B cell (primary cell): Measurements from ENCODE around the gene CANT1. TPM values are rescaled to one million over a fixed set of nuclear protein-coding genes. Genes with fewer than 3 reads are reported as not detected.

Source experiments
- ATAC-seq: fragments of 200-7000 bp; cut with Tn5 transposase; one replicate; pipeline ENCODE4 v1.10.0; 2021; ENCODE audit warnings: low read depth, mild to moderate bottlenecking, moderate number of reproducible peaks, moderate library complexity
- CTCF ChIA-PET: fragments of 350-600 bp; sonication (Branson Sonifier 250); formaldehyde crosslinking; loops from one replicate; lab custom pipeline; 2021; ENCODE audit warnings: antibody characterized with exemption, inconsistent platforms; lab: Charles Lee
- POLR2A ChIA-PET: fragments of 350-600 bp; sonication (Branson Sonifier 250); formaldehyde crosslinking; loops from one replicate; lab custom pipeline; 2021; ENCODE audit warnings: antibody characterized with exemption; lab: Charles Lee
- DNase-seq: peaks from one replicate; pipeline ENCODE4 v3.0.0; 2013
- H2AFZ ChIP-seq: 2 replicates; pipeline ENCODE4 v1.6.1; 2012; ENCODE audit warnings: mild to moderate bottlenecking, low read depth, low read length; ENCODE audit not compliant: insufficient read depth, poor library complexity, severe bottlenecking
- H3K27ac ChIP-seq, 2 donors: 1 replicate in 1 of 2; 2 replicates in 1 of 2; pipeline ENCODE4 v1.5.1; 2012 to 2013; ENCODE audit warnings: low read length in 2 of 2, mild to moderate bottlenecking in 2 of 2, moderate library complexity in 1 of 2
- H3K27me3 ChIP-seq, 4 experiments: fragments of 200-600 bp in 1 of 4; sonication (generic) in 1 of 4; replicated peaks in 1 of 4; 1 replicate in 2 of 4; 2 replicates in 2 of 4; pipeline versions ENCODE4 v1.6.1 to v1.7.0; 2013 to 2016; ENCODE audit warnings: low read length in 3 of 4, mild to moderate bottlenecking in 2 of 4, mixed read lengths in 1 of 4, moderate library complexity in 1 of 4; ENCODE audit not compliant: insufficient read depth in 4 of 4, control insufficient read depth in 3 of 4; ENCODE audit errors: control extremely low read depth in 1 of 4
- H3K36me3 ChIP-seq, 2 experiments: replicated peaks in 1 of 2; 1 replicate in 1 of 2; 2 replicates in 1 of 2; pipeline versions ENCODE4 v1.6.1 to v1.7.1; 2013; ENCODE audit warnings: low read length in 1 of 2; ENCODE audit not compliant: insufficient read depth in 2 of 2, control insufficient read depth in 1 of 2; ENCODE audit errors: control extremely low read depth in 1 of 2, extremely low read depth in 1 of 2
- H3K4me1 ChIP-seq, 2 donors: fragments of 200-600 bp in 1 of 2; sonication (generic) in 1 of 2; 1 replicate in 1 of 2; 2 replicates in 1 of 2; pipeline versions ENCODE4 v1.5.1 to v1.6.1; 2013 to 2017; ENCODE audit warnings: low read length in 2 of 2; ENCODE audit not compliant: control insufficient read depth in 2 of 2, insufficient read depth in 2 of 2
- H3K4me2 ChIP-seq: replicated peaks from 2 replicates; pipeline ENCODE3; 2012; ENCODE audit warnings: mild to moderate bottlenecking, low read depth, low read length; ENCODE audit not compliant: poor library complexity, severe bottlenecking
- H3K4me3 ChIP-seq, 5 experiments: fragments of 200-600 bp in 1 of 5; sonication (generic) in 1 of 5; 1 replicate in 3 of 5; 2 replicates in 2 of 5; pipeline versions ENCODE4 v1.5.1 to v1.7.0; 2011 to 2016; ENCODE audit warnings: low read length in 4 of 5, mild to moderate bottlenecking in 4 of 5, low read depth in 2 of 5, control low read depth in 1 of 5, moderate library complexity in 1 of 5; ENCODE audit not compliant: insufficient read depth in 1 of 5; ENCODE audit errors: control extremely low read depth in 1 of 5, extremely low read depth in 1 of 5
- H3K79me2 ChIP-seq: fragments of 200-600 bp; sonication (generic); one replicate; pipeline ENCODE4 v1.6.0; 2016; ENCODE audit warnings: low read length; ENCODE audit not compliant: control insufficient read depth, insufficient read depth
- H3K9ac ChIP-seq: fragments of 200-600 bp; sonication (generic); 2 replicates; pipeline ENCODE4 v1.6.1; 2017; ENCODE audit warnings: mild to moderate bottlenecking, low read length, moderate library complexity
- H3K9me3 ChIP-seq, 3 donors: one replicate each; pipeline versions ENCODE4 v1.6.1 to v1.7.1; 2013; ENCODE audit warnings: low read length in 2 of 3; ENCODE audit not compliant: control insufficient read depth in 2 of 3, insufficient read depth in 1 of 3; ENCODE audit errors: control extremely low read depth in 1 of 3
- H4K20me1 ChIP-seq: 2 replicates; pipeline ENCODE4 v1.6.0; 2012; ENCODE audit warnings: mild to moderate bottlenecking, low read length; ENCODE audit not compliant: insufficient read depth, control insufficient read depth, poor library complexity, severe bottlenecking
- H3K27ac Mint-ChIP-seq: one replicate; pipeline ENCODE4 v1.8.0; 2021; ENCODE audit warnings: mixed read lengths
- H3K27me3 Mint-ChIP-seq: one replicate; pipeline ENCODE4 v1.8.0; 2021; ENCODE audit warnings: mixed read lengths
- H3K4me1 Mint-ChIP-seq: one replicate; pipeline ENCODE4 v1.8.0; 2021; ENCODE audit warnings: mixed read lengths
- H3K4me3 Mint-ChIP-seq: one replicate; pipeline ENCODE4 v1.8.0; 2021; ENCODE audit warnings: mixed read lengths
- H3K9me3 Mint-ChIP-seq: one replicate; pipeline ENCODE4 v1.8.0; 2022; ENCODE audit warnings: mixed read lengths; ENCODE audit not compliant: insufficient read depth
- CTCF ChIP-seq: fragments of 200-600 bp; IDR thresholded peaks from one replicate; pipeline ENCODE4 v1.8.0; 2022; ENCODE audit warnings: antibody characterized with exemption, mild to moderate bottlenecking
- EZH2 ChIP-seq: IDR thresholded peaks from 2 replicates; pipeline ENCODE4 v1.6.1; 2012; ENCODE audit warnings: borderline replicate concordance, low read depth, mild to moderate bottlenecking, moderate library complexity, low read length; ENCODE audit not compliant: insufficient read depth, poor library complexity, severe bottlenecking
- WGBS: methylation state at CpG from one replicate; pipeline ENCODE4 v1.1.5; 2013; ENCODE audit warnings: missing lambda C conversion rate; ENCODE audit not compliant: insufficient coverage; 5-methylcytosine and 5-hydroxymethylcytosine counted together
- intact Hi-C: fragments of 100-400 bp; cut with micrococcal nuclease; formaldehyde crosslinking; loops from one replicate; pipeline ENCODE4 v1.10.0; 2022
- polyA plus RNA-seq: library from polyadenylated mRNA; depleted of rRNA; stranded (reverse); fragments of >200 nt; gene quantifications from 2 replicates; pipeline ENCODE4 v1.2.3, GENCODE V29; 2012
- total RNA-seq, 2 donors: library from RNA; stranded (reverse); fragments of 120-200 nt in 1 of 2; gene quantifications; 1 replicate in 1 of 2; 2 replicates in 1 of 2; pipeline versions ENCODE4 v1.2.3 to v1.2.4, GENCODE V29; 2013 to 2022

Gene CANT1
- total and polyA plus RNA-seq, 2 donors (not counting 1 experiment from before 2014, with no cell fraction given), result 17.3 to 44.2 TPM

DNA sequence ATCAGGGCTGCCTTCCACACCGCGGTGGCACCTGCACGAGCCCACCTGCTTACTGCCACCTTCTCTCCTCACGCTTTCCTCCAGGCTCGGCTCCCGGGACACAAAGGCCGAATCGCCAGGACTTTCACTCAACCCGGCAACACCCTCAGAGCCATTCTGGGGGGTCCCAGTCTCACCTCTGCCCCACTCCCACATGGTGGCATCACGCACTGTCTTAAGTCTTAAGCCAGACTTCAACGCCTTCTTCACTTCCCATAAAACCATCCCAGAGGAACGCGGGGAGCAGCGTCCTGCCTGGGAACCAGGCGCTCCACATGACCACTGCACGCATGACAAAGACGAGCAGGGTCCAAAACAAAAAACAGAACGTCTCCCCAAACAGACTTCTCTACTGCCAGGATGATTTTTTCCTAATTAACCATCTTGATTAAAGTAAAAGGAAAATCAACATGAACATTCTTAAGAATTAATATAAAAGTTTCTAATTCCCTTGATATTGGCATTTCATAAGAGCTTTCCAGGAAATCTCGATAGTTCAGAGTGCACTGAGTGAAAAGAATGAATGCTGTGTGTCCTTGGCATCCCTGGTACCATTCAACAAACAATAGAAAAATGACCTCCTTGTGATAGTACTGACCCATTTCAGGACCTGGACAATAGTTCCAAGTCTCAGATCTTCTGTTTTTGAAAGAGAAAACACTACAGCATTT lies 2.6 kb downstream of the CANT1 start:
- Mint-ChIP-seq H3K27ac (no peak overlapping the region), H3K27me3 (no peaks in the 10 kb centered on the region), H3K9me3 (no peaks in the 10 kb centered on the region), H3K4me1 (peaks cover 54% of the 10 kb centered on the region), H3K4me3 (peak overlapping the region; percentile 91)
- DNase-seq (no peak), ATAC-seq (no peak)
- no peak overlapping the region for H3K4me3 ChIP-seq
- WGBS, result 94% methylated on average over 16 of the region's 19 CpGs
- peaks cover 81% of the 10 kb centered on the region for H3K79me2 ChIP-seq
- no peaks in the 10 kb centered on the region for H3K9me3 ChIP-seq
- peaks cover 64% of the 10 kb centered on the region for H4K20me1 ChIP-seq
- H3K4me1 ChIP-seq, result peaks cover 26 to 38% of the 10 kb centered on the region in 2 donors
- no peaks in the 10 kb centered on the region for H3K27me3 ChIP-seq
- ChIA-PET POLR2A (no interaction called here), CTCF (interaction anchor here (1.2 kb wide), 1 partner anchor 9 kb away, joined by 3 read pairs; no protein-coding TSS in a partner anchor)
- no peak overlapping the region for H3K9ac ChIP-seq
- intact Hi-C loops, result no loop called here
- H2AFZ ChIP-seq, result no peak overlapping the region
- no peak overlapping the region for H3K4me2 ChIP-seq
- no peak overlapping the region for H3K27ac ChIP-seq
- H3K36me3 ChIP-seq, result peaks cover 0 to 27% of the 10 kb centered on the region in 2 experiments
- TF ChIP-seq EZH2, result no peak
- no peak for TF ChIP-seq CTCF

- no peak overlapping the region for H3K4me2 ChIP-seq
These were observed 3.5 kb downstream of the CANT1 start for GRCh38 chr17:79006046-79006445.

More at GRCh38 chr17:79006046-79006445, 3.5 kb downstream of the CANT1 start:
- Histone ChIP-seq H3K9me3 (no peaks in the 10 kb centered on the region), H3K79me2 (peaks cover 90% of the 10 kb centered on the region), H3K9ac (no peak overlapping the region), H3K27ac (no peak overlapping the region), H3K36me3 (peaks cover 0 to 29% of the 10 kb centered on the region in 2 experiments), H3K27me3 (no peaks in the 10 kb centered on the region), H2AFZ (no peak overlapping the region), H3K4me1 (peaks cover 26 to 38% of the 10 kb centered on the region in 2 donors), H3K4me3 (no peak overlapping the region), H4K20me1 (peaks cover 73% of the 10 kb centered on the region)
- Mint-ChIP-seq H3K4me1 (peaks cover 53% of the 10 kb centered on the region), H3K4me3 (no peak overlapping the region), H3K27ac (no peak overlapping the region), H3K9me3 (no peaks in the 10 kb centered on the region), H3K27me3 (no peaks in the 10 kb centered on the region)
- TF ChIP-seq CTCF (no peak), EZH2 (no peak)
- CTCF ChIA-PET, result interaction anchor here (1.2 kb wide), 1 partner anchor 8 kb away, joined by 3 read pairs; no protein-coding TSS in a partner anchor
- DNase-seq (no peak), ATAC-seq (no peak)
- WGBS, result 89% methylated on average over 7 of the region's 8 CpGs
- POLR2A ChIA-PET, result no interaction called here
- intact Hi-C loops, result no loop called here
